ENCODE measurements around the gene LMF1. TPM values are rescaled to one million over a fixed set of nuclear protein-coding genes. Genes with fewer than 3 reads are reported as not detected.

The LMF1 gene
- total and polyA plus RNA-seq, 2 of the 4 experiments (the other 2 are of a cell fraction), result 7.7 to 13.1 TPM

- H3K36me3 ChIP-seq (ENCODE audit: control insufficient read depth, insufficient read depth, low read length), result no peaks in the 10 kb centered on the region
- no peak overlapping the region for H2BK20ac ChIP-seq (ENCODE audit: low read depth, low read length)
- H4K20me1 ChIP-seq (ENCODE audit: insufficient read depth, low read length), result no peaks in the 10 kb centered on the region
- CTCF ChIA-PET, result no interaction called here
- H3K18ac ChIP-seq (ENCODE audit: low read depth, low read length), result no peak overlapping the region
- TF ChIP-seq NFE2L2 (IDR thresholded peaks at IDR 0.05; ENCODE audit: low read depth, low read length), result no peak
- TF ChIP-seq RCOR1 (IDR thresholded peaks at IDR 0.05; ENCODE audit: insufficient replicate concordance, low read length), result no peak
- TF ChIP-seq, protein P1, sequence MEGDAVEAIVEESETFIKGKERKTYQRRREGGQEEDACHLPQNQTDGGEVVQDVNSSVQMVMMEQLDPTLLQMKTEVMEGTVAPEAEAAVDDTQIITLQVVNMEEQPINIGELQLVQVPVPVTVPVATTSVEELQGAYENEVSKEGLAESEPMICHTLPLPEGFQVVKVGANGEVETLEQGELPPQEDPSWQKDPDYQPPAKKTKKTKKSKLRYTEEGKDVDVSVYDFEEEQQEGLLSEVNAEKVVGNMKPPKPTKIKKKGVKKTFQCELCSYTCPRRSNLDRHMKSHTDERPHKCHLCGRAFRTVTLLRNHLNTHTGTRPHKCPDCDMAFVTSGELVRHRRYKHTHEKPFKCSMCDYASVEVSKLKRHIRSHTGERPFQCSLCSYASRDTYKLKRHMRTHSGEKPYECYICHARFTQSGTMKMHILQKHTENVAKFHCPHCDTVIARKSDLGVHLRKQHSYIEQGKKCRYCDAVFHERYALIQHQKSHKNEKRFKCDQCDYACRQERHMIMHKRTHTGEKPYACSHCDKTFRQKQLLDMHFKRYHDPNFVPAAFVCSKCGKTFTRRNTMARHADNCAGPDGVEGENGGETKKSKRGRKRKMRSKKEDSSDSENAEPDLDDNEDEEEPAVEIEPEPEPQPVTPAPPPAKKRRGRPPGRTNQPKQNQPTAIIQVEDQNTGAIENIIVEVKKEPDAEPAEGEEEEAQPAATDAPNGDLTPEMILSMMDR (conservative IDR thresholded peaks at IDR 0.05; ENCODE audit: low read depth, low read length), result no peak
- TF ChIP-seq FOS (IDR thresholded peaks at IDR 0.05; ENCODE audit: low read depth, low read length), result no peak
- TF ChIP-seq MAFK (IDR thresholded peaks at IDR 0.05; ENCODE audit: low read depth, low read length), result no peak
- TF ChIP-seq MAZ (IDR thresholded peaks at IDR 0.05; ENCODE audit: borderline replicate concordance, low read depth, low read length), result no peak
- TF ChIP-seq RFX5 (IDR thresholded peaks at IDR 0.05; ENCODE audit: low read depth, low read length), result no peak
- TF ChIP-seq POLR2A (IDR thresholded peaks at IDR 0.05; ENCODE audit: low read depth, low read length), result no peak
- TF ChIP-seq, protein P2, sequence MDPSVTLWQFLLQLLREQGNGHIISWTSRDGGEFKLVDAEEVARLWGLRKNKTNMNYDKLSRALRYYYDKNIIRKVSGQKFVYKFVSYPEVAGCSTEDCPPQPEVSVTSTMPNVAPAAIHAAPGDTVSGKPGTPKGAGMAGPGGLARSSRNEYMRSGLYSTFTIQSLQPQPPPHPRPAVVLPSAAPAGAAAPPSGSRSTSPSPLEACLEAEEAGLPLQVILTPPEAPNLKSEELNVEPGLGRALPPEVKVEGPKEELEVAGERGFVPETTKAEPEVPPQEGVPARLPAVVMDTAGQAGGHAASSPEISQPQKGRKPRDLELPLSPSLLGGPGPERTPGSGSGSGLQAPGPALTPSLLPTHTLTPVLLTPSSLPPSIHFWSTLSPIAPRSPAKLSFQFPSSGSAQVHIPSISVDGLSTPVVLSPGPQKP (IDR thresholded peaks at IDR 0.05; ENCODE audit: borderline replicate concordance, low read depth, low read length), result no peak
- TF ChIP-seq RAD21 (IDR thresholded peaks at IDR 0.05; ENCODE audit: low read length), result no peak
- no peak overlapping the region for H2AK5ac ChIP-seq (ENCODE audit: low read depth, low read length)
- no peaks in the 10 kb centered on the region for H3K79me1 ChIP-seq (ENCODE audit: low read depth in 1 of 2, low read length in 2 of 2)
- H4K5ac ChIP-seq (ENCODE audit: low read depth, low read length), result no peak overlapping the region
- no peak overlapping the region for H2BK15ac ChIP-seq (ENCODE audit: low read depth, low read length)
- no peaks in the 10 kb centered on the region for H3K4me1 ChIP-seq (ENCODE audit: control insufficient read depth, insufficient read depth, low read length)
- no peak overlapping the region for H2AFZ ChIP-seq (replicated peaks; ENCODE audit: low read length, poor library complexity)
- no peak overlapping the region for H2BK120ac ChIP-seq (ENCODE audit: low read depth, low read length)
- POLR2A ChIA-PET (ENCODE audit: unreplicated experiment), result no interaction called here
- no peak overlapping the region for H3K23ac ChIP-seq (ENCODE audit: low read depth, low read length)
- H4K91ac ChIP-seq (ENCODE audit: insufficient read depth, low read depth, low read length), result no peak overlapping the region
- no peak overlapping the region for H2BK5ac ChIP-seq (ENCODE audit: low read depth, low read length, poor library complexity, severe bottlenecking)
- in situ Hi-C loops (cut with MboI; ENCODE audit: low sequenced_read_pairs), result no loop called here
- no peak for DNase-seq
- no peak overlapping the region for H3K27ac ChIP-seq (ENCODE audit: insufficient read depth, low read length)
- H2AK9ac ChIP-seq (replicated peaks; ENCODE audit: low read depth, low read length, poor library complexity), result no peak overlapping the region
- H3K4ac ChIP-seq (ENCODE audit: low read depth, low read length), result no peak overlapping the region
- intact Hi-C loops (cut with micrococcal nuclease), result no loop called here
- dilution Hi-C loops (cut with HindIII; ENCODE audit: low sequenced_read_pairs, unreplicated experiment), result no loop called here
- H3K27me3 ChIP-seq (ENCODE audit: control insufficient read depth, insufficient read depth, low read length), result no peaks in the 10 kb centered on the region
- H3K9ac ChIP-seq (ENCODE audit: low read depth, low read length), result no peak overlapping the region
- H3K4me3 ChIP-seq (ENCODE audit: insufficient read depth, low read depth, low read length), result no peak overlapping the region
- no peak overlapping the region for H3K4me2 ChIP-seq (ENCODE audit: low read depth, low read length)
- H3K9me3 ChIP-seq (ENCODE audit: control insufficient read depth, insufficient read depth, low read length), result peaks cover 45% of the 10 kb centered on the region
- WGBS, 2 experiments (ENCODE audit: extremely low coverage in 2 of 2, insufficient read length in 1 of 2), result 90% methylated on average over 40 of the region's 44 CpGs; no CpG with 5 or more reads in 1 of the 2 experiments
- H3K14ac ChIP-seq (replicated peaks; ENCODE audit: low read depth, low read length), result no peak overlapping the region
- no peak for ATAC-seq (ENCODE audit: low read depth)
- no peak overlapping the region for H3K56ac ChIP-seq (ENCODE audit: extremely low read depth, insufficient read depth, low read length)
- no TSS peak for BruUV-seq (replicated peaks)
- H3K9me1 ChIP-seq (ENCODE audit: insufficient read depth, low read length), result no peaks in the 10 kb centered on the region
- no peak overlapping the region for H4K8ac ChIP-seq (ENCODE audit: low read depth in 2 of 2, low read length in 2 of 2)
Measured at GRCh38 chr16:848510-849253, 122.1 kb downstream of the LMF1 start.
